ENCODE measurements around the gene SUPT20HL1.
"Not testable (repeated sequence)": the region's sequence is repeated elsewhere in the genome, so short reads cannot be mapped to it uniquely, and the experiment has no call there.

The SUPT20HL1 gene

GRCh38 chrX:24375600-24376131, 15.2 kb downstream of the SUPT20HL1 start:
- H3K27ac Mint-ChIP-seq, result no peak overlapping the region
- no peaks in the 10 kb centered on the region for H3K9me3 Mint-ChIP-seq (ENCODE audit: low read depth)
- peaks cover 4% of the 10 kb centered on the region for H3K4me1 Mint-ChIP-seq (ENCODE audit: low read depth)
- no peak overlapping the region for H3K4me3 Mint-ChIP-seq
- no peaks in the 10 kb centered on the region for H3K27me3 Mint-ChIP-seq
- H3K36me3 Mint-ChIP-seq, result no peaks in the 10 kb centered on the region

DNA sequence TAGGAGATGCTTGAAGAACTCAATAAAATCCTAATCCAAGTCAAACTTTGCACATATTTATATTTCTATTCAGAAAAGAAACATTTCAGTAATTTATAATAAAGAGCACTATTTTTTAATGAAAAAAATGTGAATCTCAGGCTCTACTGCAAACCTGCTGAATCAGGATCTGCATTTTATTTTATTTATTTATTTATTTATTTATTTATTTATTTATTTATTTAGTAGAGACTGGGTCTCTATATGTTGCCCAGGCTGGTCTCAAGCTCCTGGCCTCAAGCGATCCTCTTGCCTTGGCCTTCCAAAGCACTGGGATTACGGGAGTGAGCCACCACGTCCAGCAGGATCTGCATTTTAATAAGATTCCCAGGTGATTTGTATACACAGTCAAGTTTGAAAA, 16.0 kb downstream of the SUPT20HL1 start:
- Mint-ChIP-seq H3K27me3 (no peaks in the 10 kb centered on the region), H3K4me3 (no peak overlapping the region), H3K9me3 (ENCODE audit: low read depth) (no peaks in the 10 kb centered on the region), H3K36me3 (no peaks in the 10 kb centered on the region), H3K4me1 (ENCODE audit: low read depth) (peaks cover 2% of the 10 kb centered on the region), H3K27ac (no peak overlapping the region)

- H3K36me3 Mint-ChIP-seq, result no peaks in the 10 kb centered on the region
- no peaks in the 10 kb centered on the region for H3K27me3 Mint-ChIP-seq
- no peaks in the 10 kb centered on the region for H3K4me1 Mint-ChIP-seq (ENCODE audit: low read depth)
- H3K4me3 Mint-ChIP-seq, result no peak overlapping the region
- H3K9me3 Mint-ChIP-seq (ENCODE audit: low read depth), result no peaks in the 10 kb centered on the region
- no peak overlapping the region for H3K27ac Mint-ChIP-seq
Measured at GRCh38 chrX:24377195-24377594, 16.8 kb downstream of the SUPT20HL1 start.

GRCh38 chrX:24377911-24378468, 17.6 kb downstream of the SUPT20HL1 start:
- H3K9me3 Mint-ChIP-seq (ENCODE audit: low read depth), result no peaks in the 10 kb centered on the region
- H3K36me3 Mint-ChIP-seq, result no peaks in the 10 kb centered on the region
- H3K27ac Mint-ChIP-seq, result no peak overlapping the region
- H3K27me3 Mint-ChIP-seq, result no peaks in the 10 kb centered on the region
- H3K4me1 Mint-ChIP-seq (ENCODE audit: low read depth), result no peaks in the 10 kb centered on the region
- no peak overlapping the region for H3K4me3 Mint-ChIP-seq

GRCh38 chrX:24378706-24379105, 18.3 kb downstream of the SUPT20HL1 start:
- Mint-ChIP-seq H3K27ac (no peak overlapping the region), H3K36me3 (no peaks in the 10 kb centered on the region), H3K9me3 (ENCODE audit: low read depth) (no peaks in the 10 kb centered on the region), H3K4me1 (ENCODE audit: low read depth) (no peaks in the 10 kb centered on the region), H3K4me3 (no peak overlapping the region), H3K27me3 (no peaks in the 10 kb centered on the region)

DNA sequence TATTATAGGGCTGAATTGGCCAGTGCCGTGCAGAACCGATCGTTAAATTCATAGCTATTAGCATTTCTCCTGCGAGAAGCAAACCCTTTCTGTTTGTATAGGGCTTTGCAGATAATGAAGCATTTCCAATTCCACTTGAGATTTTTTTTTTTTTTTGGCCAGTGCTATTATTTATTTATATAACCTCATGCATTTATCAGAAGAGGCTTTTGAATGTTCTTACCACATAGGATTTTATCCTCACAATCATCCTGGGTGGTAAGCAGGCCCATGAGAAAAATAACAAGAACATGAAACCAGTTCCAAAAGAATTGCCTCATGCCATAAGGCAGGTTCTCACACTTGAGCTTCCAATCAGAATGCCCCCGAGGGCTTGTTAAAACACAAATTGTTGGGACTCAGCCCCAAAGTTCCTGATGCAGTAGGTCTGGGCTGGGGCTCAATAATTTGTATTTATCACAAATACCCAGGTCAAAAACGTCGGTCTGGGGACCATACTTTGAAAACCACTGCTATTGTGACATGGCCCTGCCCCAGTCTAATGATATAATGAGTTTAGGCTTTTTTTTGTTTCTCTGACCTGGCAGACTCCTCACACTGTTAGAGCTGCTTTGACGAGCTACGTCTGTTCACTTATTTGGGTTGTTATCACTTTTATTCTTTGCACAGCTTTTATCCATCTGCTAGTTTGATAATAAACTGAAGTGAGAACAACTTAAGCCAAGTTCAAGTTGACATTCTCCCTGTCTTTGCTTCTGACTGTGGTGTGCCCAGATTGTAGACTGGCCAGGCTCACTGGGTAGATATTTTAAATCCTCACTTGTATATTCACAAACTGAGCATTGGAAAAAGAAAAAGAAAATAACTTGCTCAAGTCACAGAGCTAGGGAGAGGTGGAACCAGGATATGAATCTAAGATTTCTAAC, 20.1 kb downstream of the SUPT20HL1 start:
- Mint-ChIP-seq H3K9me3 (ENCODE audit: low read depth) (no peaks in the 10 kb centered on the region), H3K4me1 (ENCODE audit: low read depth) (no peaks in the 10 kb centered on the region), H3K4me3 (no peak overlapping the region), H3K36me3 (no peaks in the 10 kb centered on the region), H3K27ac (no peak overlapping the region), H3K27me3 (peaks cover 2% of the 10 kb centered on the region)

GRCh38 chrX:24382315-24382714, 21.9 kb downstream of the SUPT20HL1 start:
- not testable (repeated sequence) for H3K27ac Mint-ChIP-seq; H3K4me3 Mint-ChIP-seq; H3K9me3 Mint-ChIP-seq (ENCODE audit: low read depth); H3K27me3 Mint-ChIP-seq; H3K36me3 Mint-ChIP-seq; H3K4me1 Mint-ChIP-seq (ENCODE audit: low read depth)

DNA sequence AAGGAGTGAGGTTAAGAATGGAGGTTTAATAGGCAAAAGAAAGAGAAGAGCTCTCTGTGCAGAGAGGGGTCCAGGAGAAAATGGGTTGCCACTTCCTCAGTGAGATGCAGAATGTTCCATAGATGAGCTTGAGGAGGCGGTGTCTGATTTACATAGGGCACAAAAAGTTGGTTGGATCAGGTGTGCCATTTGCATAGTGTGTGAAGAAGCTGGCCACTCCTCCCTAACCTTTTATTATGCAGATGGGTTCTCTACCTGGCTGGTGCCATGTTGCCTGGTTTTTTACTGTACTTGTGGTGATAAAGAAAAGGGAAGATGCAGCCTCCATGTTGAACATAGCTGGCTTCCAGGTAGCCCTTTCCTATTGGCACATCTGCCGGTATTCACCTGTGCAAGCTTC, 27.3 kb downstream of the SUPT20HL1 start:
- no peak overlapping the region for H3K27ac Mint-ChIP-seq
- H3K9me3 Mint-ChIP-seq (ENCODE audit: low read depth), result no peaks in the 10 kb centered on the region
- H3K4me3 Mint-ChIP-seq, result no peak overlapping the region
- H3K4me1 Mint-ChIP-seq (ENCODE audit: low read depth), result no peaks in the 10 kb centered on the region
- H3K36me3 Mint-ChIP-seq, result no peaks in the 10 kb centered on the region
- peaks cover 3% of the 10 kb centered on the region for H3K27me3 Mint-ChIP-seq

DNA sequence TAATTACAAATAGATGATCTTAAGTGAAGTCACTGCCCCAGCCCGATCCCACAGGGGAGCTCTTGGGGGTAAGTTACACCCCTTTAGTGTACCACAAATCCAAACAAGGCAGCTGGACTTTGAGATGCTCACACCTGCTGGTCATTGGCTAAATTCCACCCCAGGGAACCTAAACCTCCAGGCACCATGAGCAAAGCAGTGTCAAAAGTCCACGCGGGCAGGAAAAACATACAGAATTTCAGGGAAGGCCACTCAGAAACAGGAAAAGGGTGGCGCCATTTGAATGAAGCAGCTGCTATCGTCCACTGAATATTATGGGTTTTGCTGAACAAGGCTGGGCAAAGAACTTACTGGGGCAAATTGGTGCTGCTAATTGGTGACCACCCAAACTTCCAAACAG, 30.9 kb downstream of the SUPT20HL1 start:
- Mint-ChIP-seq H3K36me3 (no peaks in the 10 kb centered on the region), H3K4me3 (no peak overlapping the region), H3K9me3 (ENCODE audit: low read depth) (no peaks in the 10 kb centered on the region), H3K4me1 (ENCODE audit: low read depth) (peaks cover 1% of the 10 kb centered on the region), H3K27ac (no peak overlapping the region), H3K27me3 (peaks cover 1% of the 10 kb centered on the region)

- Mint-ChIP-seq H3K27ac (no peak overlapping the region), H3K4me1 (ENCODE audit: low read depth) (peaks cover 1% of the 10 kb centered on the region), H3K36me3 (no peaks in the 10 kb centered on the region), H3K27me3 (peaks cover 1% of the 10 kb centered on the region), H3K4me3 (no peak overlapping the region), H3K9me3 (ENCODE audit: low read depth) (no peaks in the 10 kb centered on the region)
Measured at GRCh38 chrX:24391843-24392242, 31.4 kb downstream of the SUPT20HL1 start.

GRCh38 chrX:24392709-24393108, 32.3 kb downstream of the SUPT20HL1 start:
- no peak overlapping the region for H3K4me3 Mint-ChIP-seq
- H3K9me3 Mint-ChIP-seq (ENCODE audit: low read depth), result no peaks in the 10 kb centered on the region
- no peak overlapping the region for H3K27ac Mint-ChIP-seq
- H3K27me3 Mint-ChIP-seq, result no peaks in the 10 kb centered on the region
- peaks cover 1% of the 10 kb centered on the region for H3K4me1 Mint-ChIP-seq (ENCODE audit: low read depth)
- H3K36me3 Mint-ChIP-seq, result no peaks in the 10 kb centered on the region

DNA sequence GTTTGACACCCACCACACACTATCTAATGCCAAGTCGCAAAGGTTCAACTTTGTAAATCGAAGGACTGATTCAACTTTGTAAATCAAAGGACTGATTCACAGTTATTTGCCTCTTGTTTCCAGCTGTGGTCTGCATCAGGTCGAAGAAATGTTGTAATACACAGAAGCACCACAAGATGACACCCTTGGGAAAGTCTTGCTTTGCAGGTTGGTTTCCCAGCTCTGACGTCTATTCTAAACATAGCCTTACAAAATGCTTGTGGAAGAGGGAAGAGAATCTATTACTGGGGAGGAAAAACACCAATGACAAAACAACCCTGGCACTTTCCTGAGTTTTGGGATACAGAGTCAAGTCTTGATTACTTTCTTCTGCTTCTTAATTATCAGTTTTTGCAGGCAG, 35.3 kb downstream of the SUPT20HL1 start:
- Mint-ChIP-seq H3K4me1 (ENCODE audit: low read depth) (peaks cover 1% of the 10 kb centered on the region), H3K4me3 (no peak overlapping the region), H3K36me3 (no peaks in the 10 kb centered on the region), H3K27me3 (no peaks in the 10 kb centered on the region), H3K9me3 (ENCODE audit: low read depth) (no peaks in the 10 kb centered on the region), H3K27ac (no peak overlapping the region)

DNA sequence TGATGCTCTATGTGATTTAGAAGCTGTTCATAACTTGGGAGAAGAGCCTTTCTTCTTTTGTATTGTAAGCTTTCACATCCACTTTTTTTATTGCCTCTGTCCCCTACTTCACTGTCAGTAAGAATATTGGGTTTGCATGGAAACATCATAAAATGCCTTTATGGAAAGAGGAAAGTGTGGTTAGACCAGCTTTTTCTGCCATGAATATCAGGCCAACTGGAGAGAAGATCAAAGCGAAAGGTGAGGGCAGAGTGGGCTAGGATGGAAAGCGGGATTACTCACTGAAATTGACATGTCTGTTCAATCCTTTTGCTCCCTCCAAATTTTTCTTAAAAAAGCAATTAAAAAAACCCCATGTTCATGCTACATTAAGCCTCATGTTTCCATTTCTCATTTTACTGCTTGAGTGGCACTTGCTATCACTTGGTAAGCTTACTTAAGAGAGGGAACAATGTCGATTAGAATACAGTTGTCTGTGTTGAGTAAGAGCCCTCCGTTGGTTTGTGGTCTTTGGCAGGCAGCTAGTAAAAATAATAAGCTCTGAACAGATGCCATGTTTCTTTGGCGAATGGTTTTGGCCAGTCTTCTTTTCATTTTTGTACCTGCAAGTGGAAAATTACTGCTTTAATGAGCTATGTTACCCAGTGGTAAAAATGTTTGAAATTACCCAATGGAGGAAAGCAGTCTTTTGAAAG, 35.9 kb downstream of the SUPT20HL1 start:
- Mint-ChIP-seq H3K27me3 (no peaks in the 10 kb centered on the region), H3K27ac (no peak overlapping the region), H3K9me3 (ENCODE audit: low read depth) (no peaks in the 10 kb centered on the region), H3K36me3 (no peaks in the 10 kb centered on the region), H3K4me3 (no peak overlapping the region), H3K4me1 (ENCODE audit: low read depth) (peaks cover 1% of the 10 kb centered on the region)

DNA sequence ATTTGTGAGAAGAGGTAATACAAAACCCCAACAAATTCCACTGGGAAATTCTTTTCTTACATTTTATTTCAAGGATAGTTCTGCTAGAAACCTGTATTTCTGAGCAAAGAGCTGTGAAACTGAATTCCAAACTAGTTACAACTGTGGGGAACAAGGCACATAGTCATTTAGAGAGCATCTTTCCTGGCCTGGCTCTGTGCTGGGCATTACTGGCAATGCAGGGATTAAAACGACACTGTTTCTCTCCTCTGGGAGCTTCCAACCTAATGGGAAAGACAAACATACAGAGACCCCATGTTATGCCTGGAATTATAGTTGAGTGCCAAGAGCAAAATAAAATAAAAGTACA, 36.5 kb downstream of the SUPT20HL1 start:
- Mint-ChIP-seq H3K4me1 (ENCODE audit: low read depth) (peaks cover 1% of the 10 kb centered on the region), H3K27me3 (no peaks in the 10 kb centered on the region), H3K27ac (no peak overlapping the region), H3K9me3 (ENCODE audit: low read depth) (no peaks in the 10 kb centered on the region), H3K4me3 (no peak overlapping the region), H3K36me3 (no peaks in the 10 kb centered on the region)

- Mint-ChIP-seq H3K27me3 (no peaks in the 10 kb centered on the region), H3K36me3 (no peaks in the 10 kb centered on the region), H3K4me3 (no peak overlapping the region), H3K27ac (no peak overlapping the region), H3K9me3 (ENCODE audit: low read depth) (no peaks in the 10 kb centered on the region), H3K4me1 (ENCODE audit: low read depth) (peaks cover 1% of the 10 kb centered on the region)
Measured at GRCh38 chrX:24398766-24399165, 38.3 kb downstream of the SUPT20HL1 start.
